Measurements from ENCODE around the gene ANKS3. TPM values are rescaled to one million over a fixed set of nuclear protein-coding genes. Genes with fewer than 3 reads are reported as not detected.

Gene ANKS3
- polyA plus RNA-seq, 1 of the 3 experiments (the other 2 are of a cell fraction) = 42.2 TPM

DNA sequence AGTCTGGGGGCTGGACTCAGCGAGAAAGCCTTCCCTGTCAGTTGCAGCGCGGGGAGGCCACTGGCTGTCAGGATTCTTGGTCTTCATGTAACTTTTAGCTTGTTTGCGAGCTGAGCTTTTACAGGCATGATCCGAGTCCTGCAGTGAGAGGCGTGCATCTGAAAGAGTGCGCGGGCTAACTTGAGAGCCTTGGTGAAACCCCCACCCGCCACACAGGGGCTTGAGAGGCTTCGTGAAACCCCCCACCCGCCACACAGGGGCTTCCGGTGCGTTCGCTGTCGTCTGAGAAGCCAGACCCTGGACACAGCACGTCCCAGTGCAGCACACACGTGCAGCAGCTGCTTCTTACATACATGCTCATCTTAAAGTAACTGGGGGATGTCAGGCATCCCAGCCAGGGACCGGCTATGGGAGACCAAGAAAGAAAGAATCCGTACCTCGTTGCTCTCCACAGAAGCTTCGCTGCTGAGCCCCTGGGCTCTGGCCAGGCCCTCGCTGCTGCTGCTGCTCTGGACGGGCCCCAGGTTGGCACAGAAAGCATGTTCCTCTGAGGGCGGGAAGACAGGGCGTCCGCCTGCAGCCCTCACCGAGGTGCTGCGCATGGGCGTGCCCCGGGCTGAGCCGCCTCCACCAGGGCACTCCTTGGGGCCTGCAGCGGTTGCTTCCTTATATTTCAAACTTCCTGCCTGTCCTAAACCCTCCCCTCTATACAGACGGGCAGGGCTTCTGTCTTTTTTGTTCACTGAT, 32.9 kb downstream of the ANKS3 start:
- Histone ChIP-seq H3K9me2 (no peaks in the 10 kb centered on the region), H4K20me1 (ENCODE audit: insufficient read depth) (no peaks in the 10 kb centered on the region), H3K4me1 (ENCODE audit: control insufficient read depth in 1 of 2, insufficient read depth in 2 of 2, low read depth in 1 of 2, low read length in 1 of 2) (no peaks in the 10 kb centered on the region; a peak in 1 of 4 replicates), H3K27ac (ENCODE audit: low read depth in 2 of 2, low read length in 1 of 2) (no peak overlapping the region), H2AFZ (ENCODE audit: low read depth) (no peak overlapping the region), H3K36me3 (replicated peaks in 1 of 2; ENCODE audit: control insufficient read depth in 1 of 2, insufficient read depth in 2 of 2, low read length in 1 of 2) (peaks cover 11 to 78% of the 10 kb centered on the region in 2 experiments), H3F3A (replicated peaks; ENCODE audit: insufficient read depth) (peaks cover 2% of the 10 kb centered on the region), H3K4me3 (ENCODE audit: low read depth in 2 of 2, low read length in 1 of 2) (no peak overlapping the region), H3K4me2 (no peak overlapping the region), H3K9me3 (no peaks in the 10 kb centered on the region), H3K79me2 (ENCODE audit: insufficient read depth) (peaks cover 5% of the 10 kb centered on the region), H3K9ac (no peak overlapping the region), H3K27me3 (ENCODE audit: insufficient read depth) (no peaks in the 10 kb centered on the region)
- 95% methylated on average over 12 of the region's 33 CpGs for WGBS (ENCODE audit: low lambda C conversion rate)
- no peak for DNase-seq
- ChIA-PET CTCF (no interaction called here), POLR2A (no interaction called here)
- TF ChIP-seq MEF2A (IDR thresholded peaks at IDR 0.05; ENCODE audit: borderline replicate concordance, low read depth) (no peak), TCF12 (IDR thresholded peaks at IDR 0.05) (no peak), USF1 (IDR thresholded peaks at IDR 0.05; ENCODE audit: borderline replicate concordance, low read depth) (no peak), TAF1 (IDR thresholded peaks at IDR 0.05; ENCODE audit: borderline replicate concordance, low read depth, low read length) (no peak), ELF1 (IDR thresholded peaks at IDR 0.05) (no peak), RAD21 (IDR thresholded peaks at IDR 0.05; ENCODE audit: low read length) (no peak), GABPA (IDR thresholded peaks at IDR 0.05; ENCODE audit: low read depth) (no peak), JUND (IDR thresholded peaks at IDR 0.05) (no peak), CTCF (IDR thresholded peaks at IDR 0.05) (no peak), ZBTB33 (IDR thresholded peaks at IDR 0.05; ENCODE audit: borderline replicate concordance, low read depth) (no peak)

GRCh38 chr16:4700380-4700996, 33.6 kb downstream of the ANKS3 start:
- no peaks in the 10 kb centered on the region for H3K9me2 ChIP-seq
- H3F3A ChIP-seq (replicated peaks; ENCODE audit: insufficient read depth) = peaks cover 9% of the 10 kb centered on the region
- H3K9ac ChIP-seq = no peak overlapping the region
- no peak overlapping the region for H3K4me3 ChIP-seq (ENCODE audit: low read depth in 2 of 2, low read length in 1 of 2)
- H2AFZ ChIP-seq (ENCODE audit: low read depth) = no peak overlapping the region
- no peaks in the 10 kb centered on the region for H4K20me1 ChIP-seq (ENCODE audit: insufficient read depth)
- POLR2A ChIA-PET = no interaction called here
- H3K79me2 ChIP-seq (ENCODE audit: insufficient read depth) = peaks cover 5% of the 10 kb centered on the region
- H3K9me3 ChIP-seq = no peaks in the 10 kb centered on the region
- CTCF ChIA-PET = no interaction called here
- H3K36me3 ChIP-seq (replicated peaks in 1 of 2; ENCODE audit: control insufficient read depth in 1 of 2, insufficient read depth in 2 of 2, low read length in 1 of 2) = peaks cover 14 to 85% of the 10 kb centered on the region in 2 experiments
- 94% methylated on average over 13 of the region's 13 CpGs for WGBS (ENCODE audit: low lambda C conversion rate)
- no peak overlapping the region for H3K27ac ChIP-seq (ENCODE audit: low read depth in 2 of 2, low read length in 1 of 2)
- H3K4me2 ChIP-seq = no peak overlapping the region
- peaks cover 0 to 3% of the 10 kb centered on the region in 2 experiments; a peak in 1 of 4 replicates for H3K4me1 ChIP-seq (ENCODE audit: control insufficient read depth in 1 of 2, insufficient read depth in 2 of 2, low read depth in 1 of 2, low read length in 1 of 2)
- no peaks in the 10 kb centered on the region for H3K27me3 ChIP-seq (ENCODE audit: insufficient read depth)
- DNase-seq = no peak
- no peak for TF ChIP-seq FOSL2 (IDR thresholded peaks at IDR 0.05; ENCODE audit: borderline replicate concordance, low read depth)
- TF ChIP-seq USF1 (IDR thresholded peaks at IDR 0.05; ENCODE audit: borderline replicate concordance, low read depth) = no peak
- TF ChIP-seq NFIC (IDR thresholded peaks at IDR 0.05; ENCODE audit: borderline replicate concordance) = no peak
- no peak for TF ChIP-seq RXRA (IDR thresholded peaks at IDR 0.05; ENCODE audit: borderline replicate concordance, low read depth)
- no peak for TF ChIP-seq TEAD4 (IDR thresholded peaks at IDR 0.05; ENCODE audit: borderline replicate concordance, insufficient read depth)
- no peak for TF ChIP-seq NRF1 (IDR thresholded peaks at IDR 0.05; ENCODE audit: low read depth, low read length)
- TF ChIP-seq, protein P1, sequence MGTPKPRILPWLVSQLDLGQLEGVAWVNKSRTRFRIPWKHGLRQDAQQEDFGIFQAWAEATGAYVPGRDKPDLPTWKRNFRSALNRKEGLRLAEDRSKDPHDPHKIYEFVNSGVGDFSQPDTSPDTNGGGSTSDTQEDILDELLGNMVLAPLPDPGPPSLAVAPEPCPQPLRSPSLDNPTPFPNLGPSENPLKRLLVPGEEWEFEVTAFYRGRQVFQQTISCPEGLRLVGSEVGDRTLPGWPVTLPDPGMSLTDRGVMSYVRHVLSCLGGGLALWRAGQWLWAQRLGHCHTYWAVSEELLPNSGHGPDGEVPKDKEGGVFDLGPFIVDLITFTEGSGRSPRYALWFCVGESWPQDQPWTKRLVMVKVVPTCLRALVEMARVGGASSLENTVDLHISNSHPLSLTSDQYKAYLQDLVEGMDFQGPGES (IDR thresholded peaks at IDR 0.05; ENCODE audit: low read depth, low read length) = no peak
- TF ChIP-seq SIN3A (IDR thresholded peaks at IDR 0.05; ENCODE audit: borderline replicate concordance, low read depth, low read length) = no peak
- TF ChIP-seq SMC3 (IDR thresholded peaks at IDR 0.05; ENCODE audit: low read depth, low read length) = no peak
- no peak for TF ChIP-seq RAD21 (IDR thresholded peaks at IDR 0.05; ENCODE audit: low read length)
